ENCODE data around the gene LRP8. TPM values are rescaled to one million over a fixed set of nuclear protein-coding genes. Genes with fewer than 3 reads are reported as not detected.

The LRP8 gene
- total and polyA plus RNA-seq, 9 of the 15 experiments (the other 6 are each of a cell fraction or from before 2014, with no cell fraction given) = 7.1 to 56.1 (median 31.3) TPM

DNA sequence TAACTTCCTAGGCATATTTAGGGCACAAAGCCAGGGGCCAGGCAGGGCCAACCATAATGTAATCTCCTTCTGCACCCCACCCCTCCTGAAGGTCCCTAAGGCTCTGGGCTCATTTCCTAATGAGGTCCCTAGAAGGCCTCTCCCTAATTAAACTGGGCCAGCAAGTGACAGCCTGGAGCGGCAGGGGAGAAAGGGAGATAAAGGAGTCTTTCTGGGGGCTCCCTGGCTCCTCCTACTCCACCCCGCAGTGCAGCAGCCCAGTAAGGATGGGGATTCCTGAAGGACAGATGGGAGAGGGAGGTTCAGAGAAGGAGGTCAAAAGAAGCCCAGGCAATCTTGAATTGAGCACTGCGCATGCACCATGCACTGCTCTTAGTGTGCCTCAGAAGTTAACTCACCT is 12.8 kb downstream of the LRP8 start (continued):
- TF ChIP-seq, protein P1, sequence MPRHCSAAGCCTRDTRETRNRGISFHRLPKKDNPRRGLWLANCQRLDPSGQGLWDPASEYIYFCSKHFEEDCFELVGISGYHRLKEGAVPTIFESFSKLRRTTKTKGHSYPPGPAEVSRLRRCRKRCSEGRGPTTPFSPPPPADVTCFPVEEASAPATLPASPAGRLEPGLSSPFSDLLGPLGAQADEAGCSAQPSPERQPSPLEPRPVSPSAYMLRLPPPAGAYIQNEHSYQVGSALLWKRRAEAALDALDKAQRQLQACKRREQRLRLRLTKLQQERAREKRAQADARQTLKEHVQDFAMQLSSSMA (CRISPR knock-in tag; IDR thresholded peaks at IDR 0.05) = no peak
- TF ChIP-seq, protein P2, sequence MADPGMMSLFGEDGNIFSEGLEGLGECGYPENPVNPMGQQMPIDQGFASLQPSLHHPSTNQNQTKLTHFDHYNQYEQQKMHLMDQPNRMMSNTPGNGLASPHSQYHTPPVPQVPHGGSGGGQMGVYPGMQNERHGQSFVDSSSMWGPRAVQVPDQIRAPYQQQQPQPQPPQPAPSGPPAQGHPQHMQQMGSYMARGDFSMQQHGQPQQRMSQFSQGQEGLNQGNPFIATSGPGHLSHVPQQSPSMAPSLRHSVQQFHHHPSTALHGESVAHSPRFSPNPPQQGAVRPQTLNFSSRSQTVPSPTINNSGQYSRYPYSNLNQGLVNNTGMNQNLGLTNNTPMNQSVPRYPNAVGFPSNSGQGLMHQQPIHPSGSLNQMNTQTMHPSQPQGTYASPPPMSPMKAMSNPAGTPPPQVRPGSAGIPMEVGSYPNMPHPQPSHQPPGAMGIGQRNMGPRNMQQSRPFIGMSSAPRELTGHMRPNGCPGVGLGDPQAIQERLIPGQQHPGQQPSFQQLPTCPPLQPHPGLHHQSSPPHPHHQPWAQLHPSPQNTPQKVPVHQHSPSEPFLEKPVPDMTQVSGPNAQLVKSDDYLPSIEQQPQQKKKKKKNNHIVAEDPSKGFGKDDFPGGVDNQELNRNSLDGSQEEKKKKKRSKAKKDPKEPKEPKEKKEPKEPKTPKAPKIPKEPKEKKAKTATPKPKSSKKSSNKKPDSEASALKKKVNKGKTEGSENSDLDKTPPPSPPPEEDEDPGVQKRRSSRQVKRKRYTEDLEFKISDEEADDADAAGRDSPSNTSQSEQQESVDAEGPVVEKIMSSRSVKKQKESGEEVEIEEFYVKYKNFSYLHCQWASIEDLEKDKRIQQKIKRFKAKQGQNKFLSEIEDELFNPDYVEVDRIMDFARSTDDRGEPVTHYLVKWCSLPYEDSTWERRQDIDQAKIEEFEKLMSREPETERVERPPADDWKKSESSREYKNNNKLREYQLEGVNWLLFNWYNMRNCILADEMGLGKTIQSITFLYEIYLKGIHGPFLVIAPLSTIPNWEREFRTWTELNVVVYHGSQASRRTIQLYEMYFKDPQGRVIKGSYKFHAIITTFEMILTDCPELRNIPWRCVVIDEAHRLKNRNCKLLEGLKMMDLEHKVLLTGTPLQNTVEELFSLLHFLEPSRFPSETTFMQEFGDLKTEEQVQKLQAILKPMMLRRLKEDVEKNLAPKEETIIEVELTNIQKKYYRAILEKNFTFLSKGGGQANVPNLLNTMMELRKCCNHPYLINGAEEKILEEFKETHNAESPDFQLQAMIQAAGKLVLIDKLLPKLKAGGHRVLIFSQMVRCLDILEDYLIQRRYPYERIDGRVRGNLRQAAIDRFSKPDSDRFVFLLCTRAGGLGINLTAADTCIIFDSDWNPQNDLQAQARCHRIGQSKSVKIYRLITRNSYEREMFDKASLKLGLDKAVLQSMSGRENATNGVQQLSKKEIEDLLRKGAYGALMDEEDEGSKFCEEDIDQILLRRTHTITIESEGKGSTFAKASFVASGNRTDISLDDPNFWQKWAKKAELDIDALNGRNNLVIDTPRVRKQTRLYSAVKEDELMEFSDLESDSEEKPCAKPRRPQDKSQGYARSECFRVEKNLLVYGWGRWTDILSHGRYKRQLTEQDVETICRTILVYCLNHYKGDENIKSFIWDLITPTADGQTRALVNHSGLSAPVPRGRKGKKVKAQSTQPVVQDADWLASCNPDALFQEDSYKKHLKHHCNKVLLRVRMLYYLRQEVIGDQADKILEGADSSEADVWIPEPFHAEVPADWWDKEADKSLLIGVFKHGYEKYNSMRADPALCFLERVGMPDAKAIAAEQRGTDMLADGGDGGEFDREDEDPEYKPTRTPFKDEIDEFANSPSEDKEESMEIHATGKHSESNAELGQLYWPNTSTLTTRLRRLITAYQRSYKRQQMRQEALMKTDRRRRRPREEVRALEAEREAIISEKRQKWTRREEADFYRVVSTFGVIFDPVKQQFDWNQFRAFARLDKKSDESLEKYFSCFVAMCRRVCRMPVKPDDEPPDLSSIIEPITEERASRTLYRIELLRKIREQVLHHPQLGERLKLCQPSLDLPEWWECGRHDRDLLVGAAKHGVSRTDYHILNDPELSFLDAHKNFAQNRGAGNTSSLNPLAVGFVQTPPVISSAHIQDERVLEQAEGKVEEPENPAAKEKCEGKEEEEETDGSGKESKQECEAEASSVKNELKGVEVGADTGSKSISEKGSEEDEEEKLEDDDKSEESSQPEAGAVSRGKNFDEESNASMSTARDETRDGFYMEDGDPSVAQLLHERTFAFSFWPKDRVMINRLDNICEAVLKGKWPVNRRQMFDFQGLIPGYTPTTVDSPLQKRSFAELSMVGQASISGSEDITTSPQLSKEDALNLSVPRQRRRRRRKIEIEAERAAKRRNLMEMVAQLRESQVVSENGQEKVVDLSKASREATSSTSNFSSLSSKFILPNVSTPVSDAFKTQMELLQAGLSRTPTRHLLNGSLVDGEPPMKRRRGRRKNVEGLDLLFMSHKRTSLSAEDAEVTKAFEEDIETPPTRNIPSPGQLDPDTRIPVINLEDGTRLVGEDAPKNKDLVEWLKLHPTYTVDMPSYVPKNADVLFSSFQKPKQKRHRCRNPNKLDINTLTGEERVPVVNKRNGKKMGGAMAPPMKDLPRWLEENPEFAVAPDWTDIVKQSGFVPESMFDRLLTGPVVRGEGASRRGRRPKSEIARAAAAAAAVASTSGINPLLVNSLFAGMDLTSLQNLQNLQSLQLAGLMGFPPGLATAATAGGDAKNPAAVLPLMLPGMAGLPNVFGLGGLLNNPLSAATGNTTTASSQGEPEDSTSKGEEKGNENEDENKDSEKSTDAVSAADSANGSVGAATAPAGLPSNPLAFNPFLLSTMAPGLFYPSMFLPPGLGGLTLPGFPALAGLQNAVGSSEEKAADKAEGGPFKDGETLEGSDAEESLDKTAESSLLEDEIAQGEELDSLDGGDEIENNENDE (IDR thresholded peaks at IDR 0.05; ENCODE audit: low read depth, low read length) = no peak
- no peak for TF ChIP-seq SPI1 (IDR thresholded peaks at IDR 0.05; ENCODE audit: borderline replicate concordance, low read depth, low read length)
- TF ChIP-seq, protein P3, sequence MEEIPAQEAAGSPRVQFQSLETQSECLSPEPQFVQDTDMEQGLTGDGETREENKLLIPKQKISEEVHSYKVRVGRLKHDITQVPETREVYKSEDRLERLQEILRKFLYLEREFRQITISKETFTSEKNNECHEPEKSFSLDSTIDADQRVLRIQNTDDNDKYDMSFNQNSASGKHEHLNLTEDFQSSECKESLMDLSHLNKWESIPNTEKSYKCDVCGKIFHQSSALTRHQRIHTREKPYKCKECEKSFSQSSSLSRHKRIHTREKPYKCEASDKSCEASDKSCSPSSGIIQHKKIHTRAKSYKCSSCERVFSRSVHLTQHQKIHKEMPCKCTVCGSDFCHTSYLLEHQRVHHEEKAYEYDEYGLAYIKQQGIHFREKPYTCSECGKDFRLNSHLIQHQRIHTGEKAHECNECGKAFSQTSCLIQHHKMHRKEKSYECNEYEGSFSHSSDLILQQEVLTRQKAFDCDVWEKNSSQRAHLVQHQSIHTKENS (CRISPR knock-in tag; IDR thresholded peaks at IDR 0.05) = no peak

Data from K562 (cell line).